Mesenchymal stem cell (in vitro differentiated cells and primary cell): ENCODE measurements around the gene ADSL.
A peak's percentile ranks its signal among the peaks of the same experiment; 100 is the strongest.

Source experiments
- DNase-seq: peaks from one replicate; pipeline ENCODE4 v3.0.0-alpha.2; 2013
- H2AFZ ChIP-seq: one replicate; pipeline ENCODE4 v1.6.1; 2013; ENCODE audit warnings: low read depth, mild to moderate bottlenecking, control low read depth, inconsistent platforms, low read length, moderate library complexity
- H2AK5ac ChIP-seq: 2 replicates; pipeline ENCODE4 v1.6.1; 2013; ENCODE audit warnings: low read length, moderate library complexity, mild to moderate bottlenecking, inconsistent platforms; ENCODE audit not compliant: severe bottlenecking
- H2BK120ac ChIP-seq: one replicate; pipeline ENCODE4 v1.6.1; 2013; ENCODE audit warnings: low read depth, mild to moderate bottlenecking, inconsistent platforms, low read length, moderate library complexity
- H2BK12ac ChIP-seq, 2 experiments: one replicate each; pipeline ENCODE4 v1.6.1; 2013; ENCODE audit warnings: inconsistent platforms in 2 of 2, low read length in 2 of 2, mild to moderate bottlenecking in 2 of 2, moderate library complexity in 2 of 2, control low read depth in 1 of 2
- H2BK15ac ChIP-seq: one replicate; pipeline ENCODE4 v1.6.1; 2013; ENCODE audit warnings: mild to moderate bottlenecking, low read depth, inconsistent platforms; ENCODE audit not compliant: poor library complexity, severe bottlenecking
- H2BK5ac ChIP-seq: 2 replicates; pipeline ENCODE4 v1.6.1; 2013; ENCODE audit warnings: low read depth, mild to moderate bottlenecking, low read length, control low read depth, inconsistent platforms; ENCODE audit not compliant: poor library complexity, severe bottlenecking
- H3K14ac ChIP-seq, 2 experiments: one replicate each; pipeline ENCODE4 v1.6.1; 2013; ENCODE audit warnings: inconsistent platforms in 2 of 2, low read length in 2 of 2, control low read depth in 1 of 2, mild to moderate bottlenecking in 1 of 2, moderate library complexity in 1 of 2
- H3K18ac ChIP-seq, 2 experiments: one replicate each; pipeline ENCODE4 v1.6.1; 2013; ENCODE audit warnings: inconsistent platforms in 2 of 2, low read length in 2 of 2, control low read depth in 1 of 2, low read depth in 1 of 2, mild to moderate bottlenecking in 1 of 2
- H3K23ac ChIP-seq, 2 experiments: one replicate each; pipeline ENCODE4 v1.6.1; 2013; ENCODE audit warnings: inconsistent platforms in 2 of 2, low read length in 2 of 2, mild to moderate bottlenecking in 2 of 2, moderate library complexity in 2 of 2, control low read depth in 1 of 2
- H3K27ac ChIP-seq: 2 replicates; pipeline ENCODE4 v1.5.1; 2013; ENCODE audit warnings: mild to moderate bottlenecking, moderate library complexity, low read length, control low read depth, inconsistent platforms; ENCODE audit not compliant: poor library complexity, severe bottlenecking
- H3K27me3 ChIP-seq, 2 experiments: 2 replicates each; pipeline versions ENCODE4 v1.6.1 to v1.7.0; 2013; ENCODE audit warnings: low read length in 2 of 2, mild to moderate bottlenecking in 2 of 2, moderate library complexity in 2 of 2, control low read depth in 1 of 2, inconsistent platforms in 1 of 2; ENCODE audit not compliant: control insufficient read depth in 1 of 2, insufficient read depth in 1 of 2
- H3K36me3 ChIP-seq, 2 experiments: 2 replicates each; pipeline versions ENCODE4 v1.6.1 to v1.7.0; 2013; ENCODE audit warnings: low read length in 2 of 2, control low read depth in 1 of 2, inconsistent platforms in 1 of 2, low read depth in 1 of 2, mild to moderate bottlenecking in 1 of 2; ENCODE audit not compliant: insufficient read depth in 2 of 2, control insufficient read depth in 1 of 2
- H3K4ac ChIP-seq, 2 experiments: one replicate each; pipeline ENCODE4 v1.6.1; 2013; ENCODE audit warnings: inconsistent platforms in 2 of 2, low read length in 2 of 2, mild to moderate bottlenecking in 2 of 2, moderate library complexity in 2 of 2, control low read depth in 1 of 2, low read depth in 1 of 2
- H3K4me1 ChIP-seq: 2 replicates; pipeline ENCODE4 v1.6.1; 2013; ENCODE audit warnings: low read depth, low read length, control low read depth; ENCODE audit not compliant: control insufficient read depth, insufficient read depth
- H3K4me2 ChIP-seq: 2 replicates; pipeline ENCODE4 v1.6.1; 2013; ENCODE audit warnings: low read length, mild to moderate bottlenecking, inconsistent platforms; ENCODE audit not compliant: poor library complexity, severe bottlenecking
- H3K4me3 ChIP-seq, 2 experiments: 2 replicates each; pipeline versions ENCODE4 v1.5.1 to v1.7.0; 2013; ENCODE audit warnings: low read length in 2 of 2, mild to moderate bottlenecking in 2 of 2, control low read depth in 1 of 2, low read depth in 1 of 2; ENCODE audit not compliant: insufficient read depth in 1 of 2
- H3K79me1 ChIP-seq: replicated peaks from 2 replicates; pipeline ENCODE4 v1.6.1; 2013; ENCODE audit warnings: mild to moderate bottlenecking, control low read depth, low read length, inconsistent platforms; ENCODE audit not compliant: poor library complexity, severe bottlenecking
- H3K9ac ChIP-seq: 2 replicates; pipeline ENCODE4 v1.7.0; 2013; ENCODE audit warnings: mild to moderate bottlenecking, low read length, moderate library complexity
- H3K9me3 ChIP-seq: 2 replicates; pipeline ENCODE4 v1.7.0; 2013; ENCODE audit warnings: mild to moderate bottlenecking, low read length; ENCODE audit not compliant: control insufficient read depth
- H4K8ac ChIP-seq: one replicate; pipeline ENCODE4 v1.6.1; 2013; ENCODE audit warnings: inconsistent platforms, mild to moderate bottlenecking, low read length, moderate library complexity
- H4K91ac ChIP-seq: one replicate; pipeline ENCODE4 v1.6.1; 2013; ENCODE audit warnings: mild to moderate bottlenecking, low read length, inconsistent platforms
- WGBS: methylation state at CpG from one replicate; pipeline ENCODE4 v1.1.7; 2013; ENCODE audit warnings: mixed read lengths; 5-methylcytosine and 5-hydroxymethylcytosine counted together

Gene ADSL

GRCh38 chr22:40352763-40353162 is 6.5 kb downstream of the ADSL start:
- DNase-seq: no peak
- no peak overlapping the region for H3K4me3 ChIP-seq
- H3K23ac ChIP-seq: no peak overlapping the region
- H2AK5ac ChIP-seq: no peak overlapping the region
- H3K9ac ChIP-seq: no peak overlapping the region
- H3K36me3 ChIP-seq: peaks cover 44 to 75% of the 10 kb centered on the region in 2 experiments
- no peak overlapping the region for H4K91ac ChIP-seq
- no peaks in the 10 kb centered on the region for H3K27me3 ChIP-seq
- peaks cover 2% of the 10 kb centered on the region for H3K4me1 ChIP-seq
- H3K14ac ChIP-seq: no peak overlapping the region
- no peak overlapping the region for H2BK120ac ChIP-seq
- no peak overlapping the region for H3K4ac ChIP-seq
- no peaks in the 10 kb centered on the region for H3K9me3 ChIP-seq
- no peak overlapping the region for H3K4me2 ChIP-seq
- H4K8ac ChIP-seq: no peak overlapping the region
- 100% methylated on average over 1 of the region's 3 CpGs for WGBS
- H2BK15ac ChIP-seq: no peak overlapping the region
- no peak overlapping the region for H2BK12ac ChIP-seq
- H2BK5ac ChIP-seq: peak overlapping the region; percentile 37
- H3K18ac ChIP-seq: no peak overlapping the region
- no peak overlapping the region for H2AFZ ChIP-seq
- H3K27ac ChIP-seq: no peak overlapping the region
- H3K79me1 ChIP-seq: peaks cover 29% of the 10 kb centered on the region

DNA sequence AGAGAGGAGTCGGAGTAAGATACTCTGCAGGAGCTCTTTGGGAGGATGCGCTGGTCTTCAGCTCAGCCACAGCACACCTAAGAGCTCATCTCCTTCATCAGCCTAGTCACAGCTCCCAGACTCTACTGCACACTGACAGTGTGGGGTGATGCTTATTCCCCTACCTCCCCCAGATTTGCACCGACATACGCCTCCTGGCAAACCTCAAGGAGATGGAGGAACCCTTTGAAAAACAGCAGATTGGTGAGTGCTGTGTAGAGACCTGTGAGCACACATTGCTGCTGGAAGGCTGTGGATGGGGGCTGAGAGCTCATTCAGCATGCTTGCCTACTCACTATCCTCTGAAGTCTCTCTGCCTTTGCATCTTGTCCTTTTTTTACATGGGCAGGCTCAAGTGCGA is 14.8 kb downstream of the ADSL start:
- WGBS: 98% methylated on average over 4 of the region's 5 CpGs
- H2BK12ac ChIP-seq: no peak overlapping the region

DNA sequence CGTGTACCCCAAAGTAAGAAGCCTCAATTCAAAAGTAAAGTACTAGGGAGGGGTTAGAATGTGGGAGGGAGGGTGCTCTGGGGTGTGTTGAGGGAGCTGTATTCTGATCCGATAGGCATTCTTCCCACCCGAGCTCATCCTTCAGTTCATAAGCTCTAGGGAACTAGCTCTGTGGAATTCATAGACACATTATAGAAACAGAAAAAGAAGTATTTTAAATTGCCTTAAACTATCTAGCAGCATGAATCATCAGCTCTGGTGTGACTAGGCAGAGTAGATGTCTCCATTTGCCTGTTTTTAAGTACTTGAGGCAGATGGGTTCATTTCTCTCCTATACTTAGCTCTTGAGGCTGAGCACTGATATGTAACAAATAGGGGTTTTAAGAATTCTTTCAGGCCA is 16.8 kb downstream of the ADSL start:
- peaks cover 24% of the 10 kb centered on the region for H3K79me1 ChIP-seq
- H3K27me3 ChIP-seq: no peaks in the 10 kb centered on the region
- no peak overlapping the region for H3K4me3 ChIP-seq
- no peak overlapping the region for H2BK12ac ChIP-seq
- H2BK5ac ChIP-seq: no peak overlapping the region
- 100% methylated on average over 1 of the region's 3 CpGs for WGBS
- peaks cover 8% of the 10 kb centered on the region for H3K4me1 ChIP-seq
- H3K4me2 ChIP-seq: no peak overlapping the region
- no peak overlapping the region for H3K27ac ChIP-seq
- H3K9ac ChIP-seq: peak overlapping the region; percentile 14
- no peak overlapping the region for H4K91ac ChIP-seq
- H3K18ac ChIP-seq: no peak overlapping the region
- H2BK120ac ChIP-seq: no peak overlapping the region
- no peak overlapping the region for H3K4ac ChIP-seq
- H2AK5ac ChIP-seq: no peak overlapping the region
- no peak overlapping the region for H3K14ac ChIP-seq
- H3K23ac ChIP-seq: no peak overlapping the region
- H3K36me3 ChIP-seq: peaks cover 59 to 92% of the 10 kb centered on the region in 2 experiments
- no peak overlapping the region for H4K8ac ChIP-seq
- peak; percentile 62 for DNase-seq
- H3K9me3 ChIP-seq: no peaks in the 10 kb centered on the region
- H2AFZ ChIP-seq: no peak overlapping the region
- no peak overlapping the region for H2BK15ac ChIP-seq

More for the DNA sequence above, 14.8 kb downstream of the ADSL start:
- H3K36me3 ChIP-seq: peaks cover 60 to 90% of the 10 kb centered on the region in 2 experiments
- H3K14ac ChIP-seq: no peak overlapping the region
- no peak overlapping the region for H3K9ac ChIP-seq
- H3K79me1 ChIP-seq: peaks cover 30% of the 10 kb centered on the region
- no peak overlapping the region for H3K18ac ChIP-seq
- H3K4ac ChIP-seq: no peak overlapping the region
- H3K4me3 ChIP-seq: no peak overlapping the region
- H4K8ac ChIP-seq: no peak overlapping the region
- H3K4me1 ChIP-seq: peaks cover 8% of the 10 kb centered on the region
- H4K91ac ChIP-seq: no peak overlapping the region
- no peak overlapping the region for H2AK5ac ChIP-seq
- H2BK15ac ChIP-seq: no peak overlapping the region
- H3K4me2 ChIP-seq: no peak overlapping the region
- no peak overlapping the region for H2BK5ac ChIP-seq
- no peak overlapping the region for H2BK120ac ChIP-seq
- no peak overlapping the region for H3K23ac ChIP-seq
- no peak for DNase-seq
- no peak overlapping the region for H3K27ac ChIP-seq
- H2AFZ ChIP-seq: no peak overlapping the region
- no peaks in the 10 kb centered on the region for H3K27me3 ChIP-seq
- H3K9me3 ChIP-seq: no peaks in the 10 kb centered on the region

DNA sequence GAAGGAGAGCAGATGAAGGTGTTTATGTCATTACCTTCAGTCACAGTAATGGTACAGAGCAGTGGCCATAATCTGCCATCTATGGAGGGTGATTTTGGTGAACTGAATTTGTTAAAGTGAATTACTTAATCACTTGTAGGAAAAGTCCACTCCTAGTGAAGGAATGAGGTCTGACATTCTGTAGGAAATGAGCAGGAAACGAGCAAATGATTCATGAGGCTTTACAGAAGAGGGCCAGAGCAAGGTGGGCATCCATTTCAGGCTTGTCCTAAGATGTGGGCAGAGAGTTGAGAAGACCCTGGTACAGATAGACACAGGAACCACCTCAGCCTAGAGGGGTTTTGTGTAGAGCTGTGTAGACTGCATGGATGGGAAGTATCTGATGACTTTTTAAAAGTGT is 18.1 kb downstream of the ADSL start:
- Histone ChIP-seq H3K4me3 (no peak overlapping the region), H2BK5ac (no peak overlapping the region), H3K18ac (no peak overlapping the region), H3K14ac (no peak overlapping the region), H2BK15ac (no peak overlapping the region), H4K8ac (no peak overlapping the region), H3K27me3 (no peaks in the 10 kb centered on the region), H3K9ac (no peak overlapping the region), H2BK120ac (no peak overlapping the region), H2BK12ac (no peak overlapping the region), H3K4me2 (no peak overlapping the region), H3K27ac (peak overlapping the region; percentile 3), H2AFZ (no peak overlapping the region), H3K4me1 (peaks cover 8% of the 10 kb centered on the region), H3K4ac (no peak overlapping the region), H3K36me3 (peaks cover 51 to 85% of the 10 kb centered on the region in 2 experiments), H2AK5ac (peak overlapping the region; percentile 2), H3K23ac (no peak overlapping the region), H4K91ac (no peak overlapping the region), H3K9me3 (no peaks in the 10 kb centered on the region), H3K79me1 (peaks cover 17% of the 10 kb centered on the region)
- WGBS: 79% methylated on average over 1 of the region's 1 CpG
- DNase-seq: no peak
